Neural progenitor cell (in vitro differentiated cells): Measurements from ENCODE around the gene VSX2. TPM values are rescaled to one million over a fixed set of nuclear protein-coding genes. Genes with fewer than 3 reads are reported as not detected.

ENCODE experiments used
- DNase-seq: peaks from one replicate; pipeline ENCODE4 v3.0.0-alpha.2; 2016; ENCODE audit warnings: low spot score
- H2AFZ ChIP-seq: fragments of 200-600 bp; sonication (generic); replicated peaks from 2 replicates; pipeline ENCODE4 v1.6.1; 2016; ENCODE audit warnings: antibody characterized with exemption
- H3F3A ChIP-seq: fragments of 200-600 bp; sonication (generic); 2 replicates; pipeline ENCODE4 v1.6.1; 2016; ENCODE audit warnings: antibody characterized with exemption, low read depth
- H3K27ac ChIP-seq: fragments of 200-600 bp; sonication (generic); 2 replicates; pipeline ENCODE4 v1.5.1; 2016; ENCODE audit warnings: mild to moderate bottlenecking
- H3K27me3 ChIP-seq: fragments of 200-600 bp; sonication (generic); 2 replicates; pipeline ENCODE4 v1.6.1; 2016; ENCODE audit warnings: mild to moderate bottlenecking, moderate library complexity
- H3K36me3 ChIP-seq: fragments of 200-600 bp; sonication (generic); 2 replicates; pipeline ENCODE4 v1.5.1; 2016
- H3K4me1 ChIP-seq: fragments of 200-600 bp; sonication (generic); 2 replicates; pipeline ENCODE4 v1.6.1; 2016; ENCODE audit warnings: mixed run types
- H3K4me2 ChIP-seq: fragments of 200-600 bp; sonication (generic); 2 replicates; pipeline ENCODE4 v1.6.1; 2016
- H3K4me3 ChIP-seq: fragments of 200-600 bp; sonication (generic); 2 replicates; pipeline ENCODE4 v1.5.1; 2016
- H3K79me2 ChIP-seq: fragments of 200-600 bp; sonication (generic); 2 replicates; pipeline ENCODE4 v1.6.1; 2016; ENCODE audit warnings: low read depth
- H3K9ac ChIP-seq: fragments of 200-600 bp; sonication (generic); 2 replicates; pipeline ENCODE4 v1.6.1; 2016
- H3K9me3 ChIP-seq: fragments of 200-600 bp; sonication (generic); 2 replicates; pipeline ENCODE4 v1.5.1; 2016; ENCODE audit warnings: low read depth
- H4K20me1 ChIP-seq: fragments of 200-600 bp; sonication (generic); 2 replicates; pipeline ENCODE4 v1.6.1; 2016; ENCODE audit warnings: low read depth
- H3K27ac Mint-ChIP-seq: 3 replicates; pipeline ENCODE4 v1.8.0; 2021; ENCODE audit warnings: mixed read lengths
- H3K27me3 Mint-ChIP-seq: 2 replicates; pipeline ENCODE4 v1.8.0; 2022; ENCODE audit warnings: low read depth, mild to moderate bottlenecking, inconsistent platforms, moderate library complexity, mixed read lengths; ENCODE audit not compliant: insufficient read depth
- H3K36me3 Mint-ChIP-seq: 3 replicates; pipeline ENCODE4 v1.8.0; 2021; ENCODE audit warnings: mixed read lengths
- H3K4me1 Mint-ChIP-seq: 3 replicates; pipeline ENCODE4 v1.8.0; 2021; ENCODE audit warnings: mixed read lengths
- H3K4me3 Mint-ChIP-seq: 3 replicates; pipeline ENCODE4 v1.8.0; 2021; ENCODE audit warnings: mild to moderate bottlenecking, moderate library complexity, mixed read lengths
- H3K9me3 Mint-ChIP-seq: 3 replicates; pipeline ENCODE4 v1.8.0; 2020; ENCODE audit warnings: mixed read lengths
- CTCF ChIP-seq: fragments of 200-600 bp; sonication (generic); IDR thresholded peaks from 2 replicates; pipeline ENCODE4 v1.5.1; 2017; ENCODE audit warnings: antibody characterized with exemption, mild to moderate bottlenecking
- EZH2 ChIP-seq: fragments of 200-600 bp; sonication (generic); IDR thresholded peaks from 2 replicates; pipeline ENCODE4 v1.6.1; 2017; ENCODE audit warnings: antibody characterized with exemption, mild to moderate bottlenecking, moderate library complexity
- EZH2phosphoT487 ChIP-seq: fragments of 200-600 bp; sonication (generic); IDR thresholded peaks from 2 replicates; pipeline ENCODE4 v1.6.1; 2017; ENCODE audit warnings: antibody characterized with exemption
- total RNA-seq: library from RNA; depleted of rRNA; stranded (reverse); fragments of >200 nt; gene quantifications from 2 replicates; pipeline ENCODE4 v1.2.3, GENCODE V29; 2015; ENCODE audit warnings: low replicate concordance

The VSX2 gene
- total RNA-seq, 1 donor from 2014 or later = 0.51 TPM

- Histone ChIP-seq H3K9ac (no peak overlapping the region), H3K4me2 (peak overlapping the region; percentile 89), H3K9me3 (no peaks in the 10 kb centered on the region), H3K4me1 (peaks cover 41% of the 10 kb centered on the region), H3F3A (peaks cover 31% of the 10 kb centered on the region), H4K20me1 (peaks cover 21% of the 10 kb centered on the region), H3K27ac (no peak overlapping the region), H2AFZ (peak overlapping the region; percentile 64), H3K27me3 (peaks cover 98% of the 10 kb centered on the region), H3K4me3 (peak overlapping the region; percentile 45), H3K36me3 (no peaks in the 10 kb centered on the region), H3K79me2 (no peaks in the 10 kb centered on the region)
- Mint-ChIP-seq H3K4me3 (peak overlapping the region; percentile 69), H3K27me3 (peaks cover 86% of the 10 kb centered on the region), H3K9me3 (peaks cover 9% of the 10 kb centered on the region), H3K36me3 (no peaks in the 10 kb centered on the region), H3K27ac (no peak overlapping the region), H3K4me1 (peaks cover 14% of the 10 kb centered on the region)
- TF ChIP-seq EZH2 = peak; percentile 95
- TF ChIP-seq EZH2phosphoT487 = peak; percentile 90
- no peak for TF ChIP-seq CTCF
- DNase-seq = peak; percentile 70
Observed at GRCh38 chr14:74240794-74241651, 1.8 kb downstream of the VSX2 start.

- H3K27me3 ChIP-seq = peaks cover 95% of the 10 kb centered on the region
- H3K36me3 Mint-ChIP-seq = no peaks in the 10 kb centered on the region
- no peak for DNase-seq
- peak overlapping the region; percentile 45 for H3K4me3 ChIP-seq
- peaks cover 83% of the 10 kb centered on the region for H3K27me3 Mint-ChIP-seq
- TF ChIP-seq CTCF (no peak), EZH2 (peak; percentile 30), EZH2phosphoT487 (peak; percentile 77)
- H3K4me1 ChIP-seq = peaks cover 47% of the 10 kb centered on the region
- H3F3A ChIP-seq = peaks cover 31% of the 10 kb centered on the region
- peak overlapping the region; percentile 69 for H3K4me3 Mint-ChIP-seq
- peak overlapping the region; percentile 64 for H2AFZ ChIP-seq
- no peaks in the 10 kb centered on the region for H3K36me3 ChIP-seq
- peaks cover 9% of the 10 kb centered on the region for H3K9me3 Mint-ChIP-seq
- H3K9ac ChIP-seq = no peak overlapping the region
- peaks cover 21% of the 10 kb centered on the region for H4K20me1 ChIP-seq
- H3K79me2 ChIP-seq = no peaks in the 10 kb centered on the region
- H3K27ac Mint-ChIP-seq = no peak overlapping the region
- H3K4me2 ChIP-seq = peak overlapping the region; percentile 89
- peaks cover 20% of the 10 kb centered on the region for H3K4me1 Mint-ChIP-seq
- H3K9me3 ChIP-seq = no peaks in the 10 kb centered on the region
- H3K27ac ChIP-seq = no peak overlapping the region
Observed at GRCh38 chr14:74241652-74242017, 2.4 kb downstream of the VSX2 start.

DNA sequence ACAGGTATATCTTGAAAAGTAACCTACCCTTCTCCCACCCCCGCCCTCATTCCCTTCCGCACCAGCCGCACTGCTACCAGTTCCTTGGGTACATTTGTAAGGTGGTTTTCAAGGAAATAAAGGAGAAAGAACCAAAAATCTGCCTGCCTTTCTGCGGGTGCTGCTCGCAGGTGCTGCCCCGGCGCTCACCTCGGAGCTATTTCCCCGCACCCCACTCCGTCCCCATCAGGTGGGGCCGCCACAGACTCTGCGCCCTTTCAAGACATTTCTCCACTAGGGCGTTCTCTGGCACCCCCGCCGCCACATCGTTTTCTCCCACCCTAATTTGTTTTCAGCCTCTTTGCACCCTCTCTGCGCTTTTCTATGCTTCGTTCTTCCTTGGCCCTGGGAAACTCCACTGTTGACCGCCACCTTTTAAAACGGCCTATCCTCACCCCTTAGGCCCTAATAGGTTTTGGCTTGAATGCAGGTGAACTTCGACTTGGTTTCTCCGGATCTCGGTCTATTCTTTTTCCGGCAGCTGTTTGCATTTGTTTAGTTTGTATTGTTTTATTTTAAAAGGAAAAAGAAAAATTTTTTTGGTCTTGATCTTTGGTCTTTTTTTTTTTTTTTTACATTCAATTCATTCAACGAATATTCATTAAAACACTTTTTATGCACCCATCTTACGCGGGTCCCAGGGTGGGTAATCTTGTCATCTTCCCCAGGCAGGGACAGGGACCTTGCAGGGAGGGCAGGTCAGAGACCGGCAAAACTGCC lies 3.0 kb downstream of the VSX2 start:
- Histone ChIP-seq H3K9ac (no peak overlapping the region), H3F3A (peaks cover 31% of the 10 kb centered on the region), H3K27ac (no peak overlapping the region), H3K36me3 (no peaks in the 10 kb centered on the region), H4K20me1 (peaks cover 21% of the 10 kb centered on the region), H3K4me1 (peaks cover 51% of the 10 kb centered on the region), H3K27me3 (peaks cover 90% of the 10 kb centered on the region), H3K9me3 (no peaks in the 10 kb centered on the region), H3K4me2 (no peak overlapping the region), H3K4me3 (no peak overlapping the region), H3K79me2 (no peaks in the 10 kb centered on the region), H2AFZ (no peak overlapping the region)
- peaks cover 25% of the 10 kb centered on the region for H3K4me1 Mint-ChIP-seq
- DNase-seq = no peak
- H3K9me3 Mint-ChIP-seq = peaks cover 9% of the 10 kb centered on the region
- H3K4me3 Mint-ChIP-seq = peak overlapping the region; percentile 69
- H3K27ac Mint-ChIP-seq = no peak overlapping the region
- no peak for TF ChIP-seq EZH2
- TF ChIP-seq CTCF = no peak
- TF ChIP-seq EZH2phosphoT487 = no peak
- H3K36me3 Mint-ChIP-seq = no peaks in the 10 kb centered on the region
- H3K27me3 Mint-ChIP-seq = peaks cover 79% of the 10 kb centered on the region
